K562 (cell line): ENCODE data around the gene TPX2. TPM values are rescaled to one million over a fixed set of nuclear protein-coding genes. Genes with fewer than 3 reads are reported as not detected.

Experiments used
- ATAC-seq: fragments of 200-7000 bp; cut with Tn5 transposase; 3 replicates; pipeline ENCODE4 v1.9.1; 2020; ENCODE audit warnings: moderate library complexity
- BruUV-seq: library from RNA; stranded (reverse); fragments of 400-500 nt; replicated peaks from 2 replicates; lab custom pipeline; 2021; lab: Mats Ljungman, UMichigan
- CTCF ChIA-PET: fragments of 300-600 bp; formaldehyde crosslinking; extraction: SDS; loops from one replicate; lab custom pipeline; 2021; ENCODE audit warnings: low intra/inter-chr PET ratio; lab: Yijun Ruan, JAX
- POLR2A ChIA-PET: fragments of 300-600, 350-650 bp; sonication (Branson Sonifier 250); formaldehyde crosslinking; extraction: SDS; loops from one replicate; lab custom pipeline; 2021; ENCODE audit warnings: antibody characterized with exemption, inconsistent platforms; lab: Yijun Ruan, JAX
- DNase-seq, 4 experiments: peaks; one replicate each; pipeline versions ENCODE4 v3.0.0 to v3.0.0-alpha.2; 2011 to 2018; ENCODE audit warnings: low spot score in 3 of 4, mixed read lengths in 3 of 4; ENCODE audit errors: extremely low read depth in 1 of 4
- FAIRE-seq: peaks from 2 replicates; lab custom pipeline; 2011; peaks lifted over from hg19 to GRCh38; lab: Jason Lieb, UNC
- H2AFZ ChIP-seq: 2 replicates; pipeline ENCODE4 v1.6.0; 2011; ENCODE audit warnings: low read depth, low read length, control low read depth, inconsistent platforms
- H3K27ac ChIP-seq: fragments of 200-600 bp; 3 replicates; pipeline ENCODE4 v1.8.0; 2011; ENCODE audit warnings: low read depth, mild to moderate bottlenecking, control low read depth, inconsistent platforms, low read length, moderate library complexity, mixed read lengths; ENCODE audit errors: extremely low read depth
- H3K27me3 ChIP-seq, 2 experiments: fragments of 300-600 bp in 1 of 2; 2 replicates in 1 of 2; 3 replicates in 1 of 2; pipeline versions ENCODE4 v1.6.0 to v1.8.0; 2011; ENCODE audit warnings: inconsistent platforms in 2 of 2, low read length in 2 of 2, mild to moderate bottlenecking in 1 of 2, mixed read lengths in 1 of 2, moderate library complexity in 1 of 2; ENCODE audit not compliant: control insufficient read depth in 2 of 2, insufficient read depth in 2 of 2
- H3K36me3 ChIP-seq: fragments of 300-600 bp; 3 replicates; pipeline ENCODE4 v1.8.0; 2011; ENCODE audit warnings: mild to moderate bottlenecking, low read length, inconsistent platforms; ENCODE audit not compliant: control insufficient read depth, insufficient read depth
- H3K4me1 ChIP-seq, 2 experiments: fragments of 200-600 bp in 1 of 2; replicated peaks in 1 of 2; 2 replicates in 1 of 2; 3 replicates in 1 of 2; pipeline versions ENCODE4 v1.5.1 to v1.8.0; 2011; ENCODE audit warnings: inconsistent platforms in 2 of 2, low read length in 2 of 2, mild to moderate bottlenecking in 1 of 2, mixed read lengths in 1 of 2, moderate library complexity in 1 of 2; ENCODE audit not compliant: control insufficient read depth in 2 of 2, insufficient read depth in 2 of 2
- H3K4me2 ChIP-seq: 2 replicates; pipeline ENCODE4 v1.6.1; 2011; ENCODE audit warnings: low read length, control low read depth, inconsistent platforms, mixed read lengths; ENCODE audit not compliant: insufficient read depth
- H3K4me3 ChIP-seq: fragments of 200-600 bp; sonication (generic), shearing (Covaris generic); 2 replicates; pipeline ENCODE4 v1.5.1; 2016; ENCODE audit warnings: control low read depth, inconsistent platforms
- H3K79me2 ChIP-seq: fragments of 200-600 bp; 3 replicates; pipeline ENCODE4 v1.8.0; 2011; ENCODE audit warnings: low read length, inconsistent platforms; ENCODE audit not compliant: control insufficient read depth, insufficient read depth
- H3K9ac ChIP-seq, 2 experiments: 2 replicates each; pipeline versions ENCODE4 v1.6.0 to v1.6.1; 2011; ENCODE audit warnings: low read depth in 2 of 2, low read length in 2 of 2, control low read depth in 1 of 2, inconsistent platforms in 1 of 2, mild to moderate bottlenecking in 1 of 2, mixed read lengths in 1 of 2; ENCODE audit not compliant: insufficient read depth in 1 of 2
- H3K9me1 ChIP-seq: one replicate; pipeline ENCODE4 v1.6.0; 2011; ENCODE audit warnings: inconsistent platforms, mild to moderate bottlenecking, low read length, moderate library complexity; ENCODE audit not compliant: control insufficient read depth, insufficient read depth
- H3K9me3 ChIP-seq: replicated peaks from 2 replicates; pipeline ENCODE4 v1.5.1; 2011; ENCODE audit warnings: low read depth, low read length, inconsistent platforms; ENCODE audit not compliant: control insufficient read depth, insufficient read depth
- H4K20me1 ChIP-seq: replicated peaks from 2 replicates; pipeline ENCODE4 v1.6.1; 2011; ENCODE audit warnings: low read length, inconsistent platforms, mixed read lengths; ENCODE audit not compliant: control insufficient read depth, insufficient read depth
- ATF2 ChIP-seq: sonication (generic); formaldehyde crosslinking; IDR thresholded peaks from 2 replicates; pipeline ENCODE4 v1.8.1; 2022; ENCODE audit warnings: missing genetic modification reagents
- CUX1 ChIP-seq: fragments of 200-800 bp; sonication (Bioruptor generic); IDR thresholded peaks from 2 replicates; pipeline ENCODE4 v1.6.1; 2016; ENCODE audit warnings: missing genetic modification characterization, missing compliant biosample characterization
- IRF1 ChIP-seq: sonication (generic); formaldehyde crosslinking; IDR thresholded peaks from 2 replicates; pipeline ENCODE4 v1.8.0; 2022; ENCODE audit warnings: missing genetic modification reagents, mild to moderate bottlenecking, borderline replicate concordance
- KLF16 ChIP-seq: IDR thresholded peaks from 2 replicates; pipeline ENCODE4 v1.6.1; 2016; ENCODE audit warnings: antibody characterized with exemption
- RAD51 ChIP-seq: fragments of 450-650 bp; IDR thresholded peaks from 2 replicates; pipeline ENCODE4 v1.7.1; 2016; ENCODE audit warnings: low read depth, mild to moderate bottlenecking, borderline replicate concordance
- RFX7 ChIP-seq: fragments of 250-450 bp; sonication (Bioruptor Pico); IDR thresholded peaks from 2 replicates; pipeline ENCODE4 v1.5.1; 2021; ENCODE audit warnings: mild to moderate bottlenecking
- TAF15 ChIP-seq: fragments of 200-400 bp; formaldehyde crosslinking; IDR thresholded peaks from 2 replicates; pipeline ENCODE4 v1.6.1; 2017; ENCODE audit warnings: mild to moderate bottlenecking, low read depth, low read length, moderate library complexity
- TARDBP ChIP-seq: fragments of 450-650 bp; IDR thresholded peaks from 2 replicates; pipeline ENCODE4 v1.6.1; 2016
- ZNF696 ChIP-seq: fragments of 250-450 bp; sonication (Bioruptor Pico); conservative IDR thresholded peaks from 2 replicates; pipeline ENCODE4 v1.4.0; 2020; ENCODE audit warnings: mild to moderate bottlenecking, moderate library complexity
- WGBS: fragments of 100-300 bp; shearing (Covaris generic); methylation state at CpG from one replicate; pipeline ENCODE4 v1.1.6; 2016; ENCODE audit warnings: low coverage, mixed read lengths; ENCODE audit not compliant: insufficient coverage; ENCODE audit errors: missing lambda C conversion rate; 5-methylcytosine and 5-hydroxymethylcytosine counted together
- in situ Hi-C: fragments of 300-500 bp; cut with MboI; formaldehyde crosslinking; loops from 4 replicates; pipeline ENCODE4 v1.15.0; 2018; ENCODE audit warnings: inconsistent platforms, mixed read lengths
- intact Hi-C: fragments of 100-400 bp; cut with micrococcal nuclease; formaldehyde crosslinking; loops from 2 replicates; pipeline ENCODE4 v1.14.2; 2022
- polyA plus RNA-seq, 8 experiments: library from polyadenylated mRNA; depleted of rRNA in 4 of 8; stranded (reverse) in 5 of 8; unstranded in 3 of 8; fragments of >200 nt; fragmentation: Nextera tagmentation in 2 of 8; fragmentation: Illumina TruSeq in 1 of 8; extraction: Ambion mirVana in 2 of 8; extraction: Trizol in 1 of 8; gene quantifications; 2 replicates each; pipeline versions ENCODE4 v1.2.1 to v1.2.3, GENCODE V29; 2011 to 2014; ENCODE audit warnings: inconsistent platforms in 1 of 8, missing spikeins in 1 of 8
- total RNA-seq, 7 experiments: library from RNA; depleted of rRNA in 6 of 7; stranded (reverse); fragments of >200 nt in 6 of 7; fragmentation: Illumina TruSeq in 2 of 7; extraction: Trizol in 2 of 7; gene quantifications; 2 replicates each; pipeline versions ENCODE4 v1.2.1 to v1.2.3, GENCODE V29; 2011 to 2021; ENCODE audit warnings: low replicate concordance in 1 of 7

The TPX2 gene
- total and polyA plus RNA-seq, 9 of the 15 experiments (the other 6 are each of a cell fraction or from before 2014, with no cell fraction given), result 48.0 to 241 (median 133) TPM

- WGBS, result 97% methylated on average over 3 of the region's 3 CpGs
- Histone ChIP-seq H3K4me2 (no peak overlapping the region), H3K9me1 (no peaks in the 10 kb centered on the region), H3K79me2 (no peaks in the 10 kb centered on the region), H3K36me3 (peaks cover 91% of the 10 kb centered on the region), H3K4me3 (no peak overlapping the region), H3K9me3 (no peaks in the 10 kb centered on the region), H2AFZ (no peak overlapping the region), H3K9ac (no peak overlapping the region), H4K20me1 (no peaks in the 10 kb centered on the region; the same call in 1 of the 2 replicates), H3K27ac (no peak overlapping the region), H3K27me3 (no peaks in the 10 kb centered on the region), H3K4me1 (no peaks in the 10 kb centered on the region; a peak in 2 of 5 replicates)
- POLR2A ChIA-PET, result interaction anchor here (0.7 to 0.9 kb wide), 3 partner anchors 8 to 242 kb away, joined by 3 to 4 read pairs (median 4); no protein-coding TSS in a partner anchor
- no peak for TF ChIP-seq ZNF696
- TF ChIP-seq RAD51, result no peak
- TF ChIP-seq TARDBP, result no peak
- no peak for TF ChIP-seq KLF16
- no peak for TF ChIP-seq CUX1 (CRISPR knock-in tag)
- TF ChIP-seq TAF15, result no peak
- TF ChIP-seq ATF2 (CRISPR knock-in tag), result no peak
- no peak for TF ChIP-seq IRF1 (CRISPR knock-in tag)
- no peak for TF ChIP-seq RFX7 (CRISPR knock-in tag)
- in situ Hi-C loops, result no loop called here
- CTCF ChIA-PET, result no interaction called here
- intact Hi-C loops, result loop anchor here (10.0 kb wide), 1 partner anchor 163 kb away; the partner anchor contains the start of gene COX4I2
- no TSS peak for BruUV-seq
- FAIRE-seq (no peak), DNase-seq (no peak), ATAC-seq (no peak)
Measured at GRCh38 chr20:31797364-31797763, 58.3 kb downstream of the TPX2 start.
